HEK293 (cell line): ENCODE results near the gene TMEM205.

Experiments
- BCL11A ChIP-seq: fragments of 450-650 bp; formaldehyde crosslinking; IDR thresholded peaks from 2 replicates; pipeline ENCODE4 v1.5.1; 2016; ENCODE audit warnings: low read depth, missing biosample characterization, missing genetic modification characterization
- TCF7L2 ChIP-seq: IDR thresholded peaks from 2 replicates; pipeline ENCODE4 v1.6.1; 2011; ENCODE audit warnings: low read depth, mild to moderate bottlenecking, inconsistent platforms, low read length, moderate library complexity, borderline replicate concordance
- ZFP37 ChIP-seq: fragments of 450-650 bp; formaldehyde crosslinking; IDR thresholded peaks from 2 replicates; pipeline ENCODE4 v1.5.1; 2016; ENCODE audit warnings: missing biosample characterization, missing genetic modification characterization
- ZNF24 ChIP-seq: fragments of 450-650 bp; formaldehyde crosslinking; IDR thresholded peaks from 2 replicates; pipeline ENCODE4 v1.5.1; 2016; ENCODE audit warnings: missing biosample characterization, missing genetic modification characterization
- ZNF266 ChIP-seq: fragments of 450-650 bp; formaldehyde crosslinking; IDR thresholded peaks from 2 replicates; pipeline ENCODE4 v1.5.1; 2016; ENCODE audit warnings: missing biosample characterization, missing genetic modification characterization, low read depth
- ZNF311 ChIP-seq: fragments of 450-650 bp; formaldehyde crosslinking; IDR thresholded peaks from 2 replicates; pipeline ENCODE4 v1.5.1; 2017; ENCODE audit warnings: missing biosample characterization, missing genetic modification characterization, borderline replicate concordance
- ZNF48 ChIP-seq: fragments of 450-650 bp; formaldehyde crosslinking; IDR thresholded peaks from 2 replicates; pipeline ENCODE4 v1.5.1; 2016; ENCODE audit warnings: missing biosample characterization, missing genetic modification characterization
- TF ChIP-seq, protein P1 (sequence below): fragments of 450-650 bp; formaldehyde crosslinking; IDR thresholded peaks from 2 replicates; pipeline ENCODE4 v1.5.1; 2016; ENCODE audit warnings: missing biosample characterization, missing genetic modification characterization
- TF ChIP-seq, protein P2 (sequence below): fragments of 450-650 bp; formaldehyde crosslinking; IDR thresholded peaks from 2 replicates; pipeline ENCODE4 v1.5.1; 2016; ENCODE audit warnings: missing biosample characterization, missing genetic modification characterization
- TF ChIP-seq, protein P3 (sequence below): fragments of 450-650 bp; IDR thresholded peaks from 2 replicates; pipeline ENCODE4 v1.5.1; 2018; ENCODE audit warnings: missing biosample characterization, mild to moderate bottlenecking, missing genetic modification characterization
- TF ChIP-seq, protein P4 (sequence below): fragments of 450-650 bp; formaldehyde crosslinking; optimal IDR thresholded peaks from 2 replicates; pipeline ENCODE3; 2016; ENCODE audit warnings: missing biosample characterization, mild to moderate bottlenecking, missing genetic modification characterization
- TF ChIP-seq, protein P5 (sequence below): fragments of 450-650 bp; formaldehyde crosslinking; IDR thresholded peaks from 2 replicates; pipeline ENCODE4 v1.5.1; 2016; ENCODE audit warnings: missing biosample characterization, missing genetic modification characterization
- TF ChIP-seq, protein P6 (sequence below): fragments of 450-650 bp; formaldehyde crosslinking; IDR thresholded peaks from 2 replicates; pipeline ENCODE4 v1.5.1; 2016; ENCODE audit warnings: missing biosample characterization, missing genetic modification characterization

DNA sequence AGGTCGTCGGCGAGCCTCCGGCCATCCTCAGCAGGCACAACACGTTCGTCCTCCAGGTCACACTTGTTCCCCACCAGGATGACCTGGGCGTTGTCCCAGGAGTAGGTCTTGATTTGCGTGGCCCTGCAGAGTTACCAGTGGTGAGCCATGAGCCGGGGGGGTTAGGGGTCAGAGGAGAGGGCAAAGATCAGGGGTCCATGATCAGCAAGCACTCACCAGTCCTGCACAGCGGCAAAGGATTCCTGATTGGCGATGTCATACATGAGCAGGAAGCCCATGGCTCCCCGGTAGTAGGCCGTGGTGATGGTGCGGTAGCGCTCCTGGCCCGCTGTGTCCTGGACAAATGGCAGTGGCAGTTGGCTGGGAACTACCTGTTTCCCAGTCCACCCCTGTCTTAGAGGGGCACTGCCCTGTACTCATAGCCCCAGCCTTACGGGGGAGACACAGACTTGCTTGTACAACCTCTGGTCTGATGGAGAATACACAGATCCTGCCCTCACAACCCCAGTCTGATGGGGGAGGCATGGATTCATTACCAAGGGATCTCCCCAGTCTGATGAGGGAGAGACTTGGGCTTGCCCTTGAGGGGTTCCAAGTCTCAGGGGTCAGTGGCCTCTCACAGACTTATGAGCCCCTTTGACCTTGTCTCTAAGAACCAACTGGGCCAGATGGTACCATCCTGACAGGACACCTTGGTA, 10.5 kb downstream of the TMEM205 start:
- no peak for TF ChIP-seq ZNF48 (tag by site-specific recombination)
- TF ChIP-seq, protein P1, sequence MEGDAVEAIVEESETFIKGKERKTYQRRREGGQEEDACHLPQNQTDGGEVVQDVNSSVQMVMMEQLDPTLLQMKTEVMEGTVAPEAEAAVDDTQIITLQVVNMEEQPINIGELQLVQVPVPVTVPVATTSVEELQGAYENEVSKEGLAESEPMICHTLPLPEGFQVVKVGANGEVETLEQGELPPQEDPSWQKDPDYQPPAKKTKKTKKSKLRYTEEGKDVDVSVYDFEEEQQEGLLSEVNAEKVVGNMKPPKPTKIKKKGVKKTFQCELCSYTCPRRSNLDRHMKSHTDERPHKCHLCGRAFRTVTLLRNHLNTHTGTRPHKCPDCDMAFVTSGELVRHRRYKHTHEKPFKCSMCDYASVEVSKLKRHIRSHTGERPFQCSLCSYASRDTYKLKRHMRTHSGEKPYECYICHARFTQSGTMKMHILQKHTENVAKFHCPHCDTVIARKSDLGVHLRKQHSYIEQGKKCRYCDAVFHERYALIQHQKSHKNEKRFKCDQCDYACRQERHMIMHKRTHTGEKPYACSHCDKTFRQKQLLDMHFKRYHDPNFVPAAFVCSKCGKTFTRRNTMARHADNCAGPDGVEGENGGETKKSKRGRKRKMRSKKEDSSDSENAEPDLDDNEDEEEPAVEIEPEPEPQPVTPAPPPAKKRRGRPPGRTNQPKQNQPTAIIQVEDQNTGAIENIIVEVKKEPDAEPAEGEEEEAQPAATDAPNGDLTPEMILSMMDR (tag by site-specific recombination): no peak
- TF ChIP-seq, protein P2, sequence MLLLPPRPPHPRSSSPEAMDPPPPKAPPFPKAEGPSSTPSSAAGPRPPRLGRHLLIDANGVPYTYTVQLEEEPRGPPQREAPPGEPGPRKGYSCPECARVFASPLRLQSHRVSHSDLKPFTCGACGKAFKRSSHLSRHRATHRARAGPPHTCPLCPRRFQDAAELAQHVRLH (tag by site-specific recombination): no peak
- TF ChIP-seq, protein P3, sequence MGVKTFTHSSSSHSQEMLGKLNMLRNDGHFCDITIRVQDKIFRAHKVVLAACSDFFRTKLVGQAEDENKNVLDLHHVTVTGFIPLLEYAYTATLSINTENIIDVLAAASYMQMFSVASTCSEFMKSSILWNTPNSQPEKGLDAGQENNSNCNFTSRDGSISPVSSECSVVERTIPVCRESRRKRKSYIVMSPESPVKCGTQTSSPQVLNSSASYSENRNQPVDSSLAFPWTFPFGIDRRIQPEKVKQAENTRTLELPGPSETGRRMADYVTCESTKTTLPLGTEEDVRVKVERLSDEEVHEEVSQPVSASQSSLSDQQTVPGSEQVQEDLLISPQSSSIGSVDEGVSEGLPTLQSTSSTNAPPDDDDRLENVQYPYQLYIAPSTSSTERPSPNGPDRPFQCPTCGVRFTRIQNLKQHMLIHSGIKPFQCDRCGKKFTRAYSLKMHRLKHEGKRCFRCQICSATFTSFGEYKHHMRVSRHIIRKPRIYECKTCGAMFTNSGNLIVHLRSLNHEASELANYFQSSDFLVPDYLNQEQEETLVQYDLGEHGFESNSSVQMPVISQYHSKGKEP: no peak
- TF ChIP-seq, protein P4, sequence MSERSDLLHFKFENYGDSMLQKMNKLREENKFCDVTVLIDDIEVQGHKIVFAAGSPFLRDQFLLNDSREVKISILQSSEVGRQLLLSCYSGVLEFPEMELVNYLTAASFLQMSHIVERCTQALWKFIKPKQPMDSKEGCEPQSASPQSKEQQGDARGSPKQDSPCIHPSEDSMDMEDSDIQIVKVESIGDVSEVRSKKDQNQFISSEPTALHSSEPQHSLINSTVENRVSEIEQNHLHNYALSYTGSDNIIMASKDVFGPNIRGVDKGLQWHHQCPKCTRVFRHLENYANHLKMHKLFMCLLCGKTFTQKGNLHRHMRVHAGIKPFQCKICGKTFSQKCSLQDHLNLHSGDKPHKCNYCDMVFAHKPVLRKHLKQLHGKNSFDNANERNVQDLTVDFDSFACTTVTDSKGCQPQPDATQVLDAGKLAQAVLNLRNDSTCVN: no peak
- no peak for TF ChIP-seq ZNF266 (tag by site-specific recombination)
- no peak for TF ChIP-seq ZNF311 (tag by site-specific recombination)
- TF ChIP-seq, protein P5, sequence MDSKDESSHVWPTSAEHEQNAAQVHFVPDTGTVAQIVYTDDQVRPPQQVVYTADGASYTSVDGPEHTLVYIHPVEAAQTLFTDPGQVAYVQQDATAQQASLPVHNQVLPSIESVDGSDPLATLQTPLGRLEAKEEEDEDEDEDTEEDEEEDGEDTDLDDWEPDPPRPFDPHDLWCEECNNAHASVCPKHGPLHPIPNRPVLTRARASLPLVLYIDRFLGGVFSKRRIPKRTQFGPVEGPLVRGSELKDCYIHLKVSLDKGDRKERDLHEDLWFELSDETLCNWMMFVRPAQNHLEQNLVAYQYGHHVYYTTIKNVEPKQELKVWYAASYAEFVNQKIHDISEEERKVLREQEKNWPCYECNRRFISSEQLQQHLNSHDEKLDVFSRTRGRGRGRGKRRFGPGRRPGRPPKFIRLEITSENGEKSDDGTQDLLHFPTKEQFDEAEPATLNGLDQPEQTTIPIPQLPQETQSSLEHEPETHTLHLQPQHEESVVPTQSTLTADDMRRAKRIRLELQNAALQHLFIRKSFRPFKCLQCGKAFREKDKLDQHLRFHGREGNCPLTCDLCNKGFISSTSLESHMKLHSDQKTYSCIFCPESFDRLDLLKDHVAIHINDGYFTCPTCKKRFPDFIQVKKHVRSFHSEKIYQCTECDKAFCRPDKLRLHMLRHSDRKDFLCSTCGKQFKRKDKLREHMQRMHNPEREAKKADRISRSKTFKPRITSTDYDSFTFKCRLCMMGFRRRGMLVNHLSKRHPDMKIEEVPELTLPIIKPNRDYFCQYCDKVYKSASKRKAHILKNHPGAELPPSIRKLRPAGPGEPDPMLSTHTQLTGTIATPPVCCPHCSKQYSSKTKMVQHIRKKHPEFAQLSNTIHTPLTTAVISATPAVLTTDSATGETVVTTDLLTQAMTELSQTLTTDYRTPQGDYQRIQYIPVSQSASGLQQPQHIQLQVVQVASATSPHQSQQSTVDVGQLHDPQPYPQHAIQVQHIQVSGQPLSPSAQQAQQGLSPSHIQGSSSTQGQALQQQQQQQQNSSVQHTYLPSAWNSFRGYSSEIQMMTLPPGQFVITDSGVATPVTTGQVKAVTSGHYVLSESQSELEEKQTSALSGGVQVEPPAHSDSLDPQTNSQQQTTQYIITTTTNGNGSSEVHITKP (tag by site-specific recombination): no peak
- TF ChIP-seq, protein P6, sequence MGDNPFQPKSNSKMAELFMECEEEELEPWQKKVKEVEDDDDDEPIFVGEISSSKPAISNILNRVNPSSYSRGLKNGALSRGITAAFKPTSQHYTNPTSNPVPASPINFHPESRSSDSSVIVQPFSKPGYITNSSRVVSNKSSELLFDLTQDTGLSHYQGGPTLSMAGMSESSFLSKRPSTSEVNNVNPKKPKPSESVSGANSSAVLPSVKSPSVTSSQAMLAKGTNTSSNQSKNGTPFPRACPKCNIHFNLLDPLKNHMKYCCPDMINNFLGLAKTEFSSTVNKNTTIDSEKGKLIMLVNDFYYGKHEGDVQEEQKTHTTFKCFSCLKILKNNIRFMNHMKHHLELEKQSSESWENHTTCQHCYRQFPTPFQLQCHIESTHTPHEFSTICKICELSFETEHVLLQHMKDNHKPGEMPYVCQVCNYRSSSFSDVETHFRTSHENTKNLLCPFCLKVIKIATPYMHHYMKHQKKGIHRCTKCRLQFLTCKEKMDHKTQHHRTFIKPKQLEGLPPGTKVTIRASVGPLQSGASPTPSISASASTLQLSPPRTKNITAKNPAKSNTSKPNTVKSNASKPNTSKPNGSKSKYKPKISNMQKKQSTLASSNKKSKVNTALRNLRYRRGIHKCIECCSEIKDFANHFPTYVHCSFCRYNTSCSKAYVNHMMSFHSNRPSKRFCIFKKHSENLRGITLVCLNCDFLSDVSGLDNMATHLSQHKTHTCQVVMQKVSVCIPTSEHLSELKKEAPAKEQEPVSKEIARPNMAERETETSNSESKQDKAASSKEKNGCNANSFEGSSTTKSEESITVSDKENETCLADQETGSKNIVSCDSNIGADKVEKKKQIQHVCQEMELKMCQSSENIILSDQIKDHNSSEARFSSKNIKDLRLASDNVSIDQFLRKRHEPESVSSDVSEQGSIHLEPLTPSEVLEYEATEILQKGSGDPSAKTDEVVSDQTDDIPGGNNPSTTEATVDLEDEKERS (tag by site-specific recombination): no peak
- no peak for TF ChIP-seq ZNF24 (tag by site-specific recombination)
- TF ChIP-seq BCL11A (tag by site-specific recombination): no peak
- no peak for TF ChIP-seq ZFP37 (tag by site-specific recombination)
- no peak for TF ChIP-seq TCF7L2
